B cell (primary cell): Measurements from ENCODE around the gene LITAF. TPM values are rescaled to one million over a fixed set of nuclear protein-coding genes. Genes with fewer than 3 reads are reported as not detected.
A peak's percentile ranks its signal among the peaks of the same experiment; 100 is the strongest.

Experiments
- ATAC-seq: fragments of 200-7000 bp; cut with Tn5 transposase; one replicate; pipeline ENCODE4 v1.10.0; 2021; ENCODE audit warnings: low read depth, mild to moderate bottlenecking, moderate number of reproducible peaks, moderate library complexity
- CTCF ChIA-PET: fragments of 350-600 bp; sonication (Branson Sonifier 250); formaldehyde crosslinking; loops from one replicate; lab custom pipeline; 2021; ENCODE audit warnings: antibody characterized with exemption, inconsistent platforms; lab: Charles Lee
- POLR2A ChIA-PET: fragments of 350-600 bp; sonication (Branson Sonifier 250); formaldehyde crosslinking; loops from one replicate; lab custom pipeline; 2021; ENCODE audit warnings: antibody characterized with exemption; lab: Charles Lee
- DNase-seq: peaks from one replicate; pipeline ENCODE4 v3.0.0; 2013
- H2AFZ ChIP-seq: 2 replicates; pipeline ENCODE4 v1.6.1; 2012; ENCODE audit warnings: mild to moderate bottlenecking, low read depth, low read length; ENCODE audit not compliant: insufficient read depth, poor library complexity, severe bottlenecking
- H3K27ac ChIP-seq, 2 donors: 1 replicate in 1 of 2; 2 replicates in 1 of 2; pipeline ENCODE4 v1.5.1; 2012 to 2013; ENCODE audit warnings: low read length in 2 of 2, mild to moderate bottlenecking in 2 of 2, moderate library complexity in 1 of 2
- H3K27me3 ChIP-seq, 4 experiments: fragments of 200-600 bp in 1 of 4; sonication (generic) in 1 of 4; replicated peaks in 1 of 4; 1 replicate in 2 of 4; 2 replicates in 2 of 4; pipeline versions ENCODE4 v1.6.1 to v1.7.0; 2013 to 2016; ENCODE audit warnings: low read length in 3 of 4, mild to moderate bottlenecking in 2 of 4, mixed read lengths in 1 of 4, moderate library complexity in 1 of 4; ENCODE audit not compliant: insufficient read depth in 4 of 4, control insufficient read depth in 3 of 4; ENCODE audit errors: control extremely low read depth in 1 of 4
- H3K36me3 ChIP-seq, 2 experiments: replicated peaks in 1 of 2; 1 replicate in 1 of 2; 2 replicates in 1 of 2; pipeline versions ENCODE4 v1.6.1 to v1.7.1; 2013; ENCODE audit warnings: low read length in 1 of 2; ENCODE audit not compliant: insufficient read depth in 2 of 2, control insufficient read depth in 1 of 2; ENCODE audit errors: control extremely low read depth in 1 of 2, extremely low read depth in 1 of 2
- H3K4me1 ChIP-seq, 2 donors: fragments of 200-600 bp in 1 of 2; sonication (generic) in 1 of 2; 1 replicate in 1 of 2; 2 replicates in 1 of 2; pipeline versions ENCODE4 v1.5.1 to v1.6.1; 2013 to 2017; ENCODE audit warnings: low read length in 2 of 2; ENCODE audit not compliant: control insufficient read depth in 2 of 2, insufficient read depth in 2 of 2
- H3K4me2 ChIP-seq: replicated peaks from 2 replicates; pipeline ENCODE3; 2012; ENCODE audit warnings: mild to moderate bottlenecking, low read depth, low read length; ENCODE audit not compliant: poor library complexity, severe bottlenecking
- H3K4me3 ChIP-seq, 5 experiments: fragments of 200-600 bp in 1 of 5; sonication (generic) in 1 of 5; 1 replicate in 3 of 5; 2 replicates in 2 of 5; pipeline versions ENCODE4 v1.5.1 to v1.7.0; 2011 to 2016; ENCODE audit warnings: low read length in 4 of 5, mild to moderate bottlenecking in 4 of 5, low read depth in 2 of 5, control low read depth in 1 of 5, moderate library complexity in 1 of 5; ENCODE audit not compliant: insufficient read depth in 1 of 5; ENCODE audit errors: control extremely low read depth in 1 of 5, extremely low read depth in 1 of 5
- H3K79me2 ChIP-seq: fragments of 200-600 bp; sonication (generic); one replicate; pipeline ENCODE4 v1.6.0; 2016; ENCODE audit warnings: low read length; ENCODE audit not compliant: control insufficient read depth, insufficient read depth
- H3K9ac ChIP-seq: fragments of 200-600 bp; sonication (generic); 2 replicates; pipeline ENCODE4 v1.6.1; 2017; ENCODE audit warnings: mild to moderate bottlenecking, low read length, moderate library complexity
- H3K9me3 ChIP-seq, 3 donors: one replicate each; pipeline versions ENCODE4 v1.6.1 to v1.7.1; 2013; ENCODE audit warnings: low read length in 2 of 3; ENCODE audit not compliant: control insufficient read depth in 2 of 3, insufficient read depth in 1 of 3; ENCODE audit errors: control extremely low read depth in 1 of 3
- H4K20me1 ChIP-seq: 2 replicates; pipeline ENCODE4 v1.6.0; 2012; ENCODE audit warnings: mild to moderate bottlenecking, low read length; ENCODE audit not compliant: insufficient read depth, control insufficient read depth, poor library complexity, severe bottlenecking
- H3K27ac Mint-ChIP-seq: one replicate; pipeline ENCODE4 v1.8.0; 2021; ENCODE audit warnings: mixed read lengths
- H3K27me3 Mint-ChIP-seq: one replicate; pipeline ENCODE4 v1.8.0; 2021; ENCODE audit warnings: mixed read lengths
- H3K4me1 Mint-ChIP-seq: one replicate; pipeline ENCODE4 v1.8.0; 2021; ENCODE audit warnings: mixed read lengths
- H3K4me3 Mint-ChIP-seq: one replicate; pipeline ENCODE4 v1.8.0; 2021; ENCODE audit warnings: mixed read lengths
- H3K9me3 Mint-ChIP-seq: one replicate; pipeline ENCODE4 v1.8.0; 2022; ENCODE audit warnings: mixed read lengths; ENCODE audit not compliant: insufficient read depth
- EZH2 ChIP-seq: IDR thresholded peaks from 2 replicates; pipeline ENCODE4 v1.6.1; 2012; ENCODE audit warnings: borderline replicate concordance, low read depth, mild to moderate bottlenecking, moderate library complexity, low read length; ENCODE audit not compliant: insufficient read depth, poor library complexity, severe bottlenecking
- WGBS: methylation state at CpG from one replicate; pipeline ENCODE4 v1.1.5; 2013; ENCODE audit warnings: missing lambda C conversion rate; ENCODE audit not compliant: insufficient coverage; 5-methylcytosine and 5-hydroxymethylcytosine counted together
- intact Hi-C: fragments of 100-400 bp; cut with micrococcal nuclease; formaldehyde crosslinking; loops from one replicate; pipeline ENCODE4 v1.10.0; 2022
- polyA plus RNA-seq: library from polyadenylated mRNA; depleted of rRNA; stranded (reverse); fragments of >200 nt; gene quantifications from 2 replicates; pipeline ENCODE4 v1.2.3, GENCODE V29; 2012
- total RNA-seq, 2 donors: library from RNA; stranded (reverse); fragments of 120-200 nt in 1 of 2; gene quantifications; 1 replicate in 1 of 2; 2 replicates in 1 of 2; pipeline versions ENCODE4 v1.2.3 to v1.2.4, GENCODE V29; 2013 to 2022
- TF ChIP-seq, protein P1 (sequence below): fragments of 200-600 bp; IDR thresholded peaks from one replicate; pipeline ENCODE4 v1.8.0; 2022; ENCODE audit warnings: antibody characterized with exemption, mild to moderate bottlenecking

Gene LITAF
- total and polyA plus RNA-seq, 2 donors (not counting 1 experiment from before 2014, with no cell fraction given) = 93.6 to 125 TPM

DNA sequence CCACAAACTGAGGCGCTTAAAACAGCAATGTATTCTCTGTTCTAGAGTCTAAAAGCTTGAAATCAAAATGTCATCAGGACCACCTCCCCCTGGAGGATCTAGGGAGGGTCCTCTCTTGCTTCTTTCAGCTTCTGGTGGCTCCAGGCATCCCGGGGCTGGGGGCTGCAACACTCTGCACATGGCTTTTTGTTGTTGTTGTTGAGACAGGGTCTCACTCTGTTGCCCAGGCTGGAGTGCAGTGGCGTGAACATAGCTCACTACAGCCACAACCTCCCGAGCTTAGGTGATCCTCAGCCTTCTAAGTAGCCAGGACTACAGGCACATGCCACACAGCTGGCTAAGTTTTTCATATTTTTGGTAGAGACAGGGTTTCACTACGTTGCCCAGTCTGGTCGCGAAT lies 44.5 kb upstream of the LITAF start:
- CTCF ChIA-PET = interaction anchor here (1.2 to 3.6 kb wide), 3 partner anchors 9 to 99 kb away, joined by 4 to 13 read pairs (median 10); no protein-coding TSS in a partner anchor
- Mint-ChIP-seq H3K27me3 (no peaks in the 10 kb centered on the region), H3K4me3 (peak overlapping the region; percentile 8), H3K9me3 (no peaks in the 10 kb centered on the region), H3K4me1 (peaks cover 33% of the 10 kb centered on the region), H3K27ac (no peak overlapping the region)
- ATAC-seq = no peak
- Histone ChIP-seq H3K4me1 (peaks cover 22 to 41% of the 10 kb centered on the region in 2 donors), H3K4me2 (no peak overlapping the region), H3K27ac (no peak overlapping the region), H3K27me3 (no peaks in the 10 kb centered on the region), H3K4me3 (no peak overlapping the region), H3K9ac (no peak overlapping the region), H3K79me2 (no peaks in the 10 kb centered on the region), H4K20me1 (no peaks in the 10 kb centered on the region), H3K9me3 (no peaks in the 10 kb centered on the region), H2AFZ (no peak overlapping the region), H3K36me3 (no peaks in the 10 kb centered on the region)
- intact Hi-C loops = no loop called here
- 89% methylated on average over 6 of the region's 7 CpGs for WGBS
- no peak for DNase-seq
- POLR2A ChIA-PET = no interaction called here
- no peak for TF ChIP-seq EZH2
- TF ChIP-seq, protein P1, sequence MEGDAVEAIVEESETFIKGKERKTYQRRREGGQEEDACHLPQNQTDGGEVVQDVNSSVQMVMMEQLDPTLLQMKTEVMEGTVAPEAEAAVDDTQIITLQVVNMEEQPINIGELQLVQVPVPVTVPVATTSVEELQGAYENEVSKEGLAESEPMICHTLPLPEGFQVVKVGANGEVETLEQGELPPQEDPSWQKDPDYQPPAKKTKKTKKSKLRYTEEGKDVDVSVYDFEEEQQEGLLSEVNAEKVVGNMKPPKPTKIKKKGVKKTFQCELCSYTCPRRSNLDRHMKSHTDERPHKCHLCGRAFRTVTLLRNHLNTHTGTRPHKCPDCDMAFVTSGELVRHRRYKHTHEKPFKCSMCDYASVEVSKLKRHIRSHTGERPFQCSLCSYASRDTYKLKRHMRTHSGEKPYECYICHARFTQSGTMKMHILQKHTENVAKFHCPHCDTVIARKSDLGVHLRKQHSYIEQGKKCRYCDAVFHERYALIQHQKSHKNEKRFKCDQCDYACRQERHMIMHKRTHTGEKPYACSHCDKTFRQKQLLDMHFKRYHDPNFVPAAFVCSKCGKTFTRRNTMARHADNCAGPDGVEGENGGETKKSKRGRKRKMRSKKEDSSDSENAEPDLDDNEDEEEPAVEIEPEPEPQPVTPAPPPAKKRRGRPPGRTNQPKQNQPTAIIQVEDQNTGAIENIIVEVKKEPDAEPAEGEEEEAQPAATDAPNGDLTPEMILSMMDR = no peak

DNA sequence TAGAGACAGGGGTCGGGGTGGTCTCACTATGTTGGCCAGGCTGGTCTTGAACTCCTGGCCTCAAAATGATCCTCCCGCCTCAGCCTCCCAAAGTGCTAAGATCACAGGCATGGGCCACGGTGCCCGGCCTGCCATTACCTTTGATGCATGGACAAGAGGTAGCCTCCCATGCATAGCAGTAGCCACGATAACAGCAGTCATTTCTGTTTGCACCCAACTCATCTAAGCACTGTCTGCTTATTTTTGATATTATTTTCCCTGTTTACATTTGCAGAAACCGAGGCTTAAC lies 44.0 kb upstream of the LITAF start:
- Histone ChIP-seq H3K9me3 (no peaks in the 10 kb centered on the region), H3K36me3 (no peaks in the 10 kb centered on the region), H3K4me3 (no peak overlapping the region), H2AFZ (no peak overlapping the region), H3K9ac (no peak overlapping the region), H3K27ac (no peak overlapping the region), H3K4me1 (peaks cover 22 to 42% of the 10 kb centered on the region in 2 donors), H4K20me1 (no peaks in the 10 kb centered on the region), H3K4me2 (peak overlapping the region; percentile 66), H3K27me3 (no peaks in the 10 kb centered on the region), H3K79me2 (no peaks in the 10 kb centered on the region)
- WGBS = 87% methylated on average over 6 of the region's 6 CpGs
- peak overlapping the region; percentile 8 for H3K4me3 Mint-ChIP-seq
- POLR2A ChIA-PET = interaction anchor here (0.7 kb wide), 3 partner anchors 16 to 98 kb away, joined by 3 to 12 read pairs (median 10); no protein-coding TSS in a partner anchor
- no peaks in the 10 kb centered on the region for H3K9me3 Mint-ChIP-seq
- ATAC-seq = no peak
- H3K27me3 Mint-ChIP-seq = no peaks in the 10 kb centered on the region
- intact Hi-C loops = no loop called here
- CTCF ChIA-PET = interaction anchor here (0.7 to 3.6 kb wide), 6 partner anchors 9 to 141 kb away, joined by 3 to 13 read pairs (median 6); no protein-coding TSS in a partner anchor
- peaks cover 35% of the 10 kb centered on the region for H3K4me1 Mint-ChIP-seq
- H3K27ac Mint-ChIP-seq = no peak overlapping the region
- TF ChIP-seq EZH2 = no peak
- TF ChIP-seq, protein P1 = no peak
- DNase-seq = no peak
